Measurements from ENCODE around the gene FXR2.
A peak's percentile ranks its signal among the peaks of the same experiment; 100 is the strongest.

The FXR2 gene

DNA sequence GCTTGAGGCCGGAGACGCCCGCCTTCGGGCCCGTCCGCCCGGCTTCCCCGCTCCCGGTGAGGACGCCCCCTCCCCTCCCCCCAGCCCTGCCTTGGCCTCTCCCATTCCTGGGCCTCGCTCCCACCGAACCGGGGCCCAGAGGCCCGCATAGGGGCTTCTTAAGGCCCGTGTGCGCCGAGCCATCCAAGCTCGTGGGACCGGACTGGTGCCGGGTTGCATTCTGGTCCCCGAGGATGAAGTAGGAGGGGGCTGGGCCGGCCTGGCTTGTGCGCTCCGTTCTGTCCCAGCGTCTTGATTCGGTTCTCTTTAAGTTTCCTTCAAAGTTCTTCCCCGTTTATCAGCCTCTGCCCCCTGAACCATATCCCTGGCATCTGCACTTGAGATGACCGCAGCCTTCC lies 52.5 kb downstream of the FXR2 start:
- no peaks in the 10 kb centered on the region for H3F3A ChIP-seq (ENCODE audit: insufficient read depth)
- no peaks in the 10 kb centered on the region for H4K20me1 ChIP-seq (ENCODE audit: low read depth, low read length)
- peak overlapping the region; percentile 45 for H2AFZ ChIP-seq (ENCODE audit: low read depth, low read length, severe bottlenecking)
- H3K9me3 ChIP-seq (ENCODE audit: insufficient read depth, low read length) = no peaks in the 10 kb centered on the region
- H3K4me2 ChIP-seq (ENCODE audit: low read depth, low read length, poor library complexity, severe bottlenecking) = peak overlapping the region; percentile 80
- no peaks in the 10 kb centered on the region for H3K27me3 ChIP-seq (ENCODE audit: low read length)
- H3K4me3 ChIP-seq (ENCODE audit: insufficient read depth, low read length, poor library complexity, severe bottlenecking) = peak overlapping the region; percentile 95
- peak overlapping the region; percentile 85 for H3K27ac ChIP-seq (ENCODE audit: low read depth, low read length)
- peaks cover 33% of the 10 kb centered on the region for H3K79me2 ChIP-seq (ENCODE audit: insufficient read depth, low read length)
- peaks cover 8% of the 10 kb centered on the region; the same call in 1 of the 2 replicates for H3K36me3 ChIP-seq (ENCODE audit: low read length)
- TF ChIP-seq, protein P1, sequence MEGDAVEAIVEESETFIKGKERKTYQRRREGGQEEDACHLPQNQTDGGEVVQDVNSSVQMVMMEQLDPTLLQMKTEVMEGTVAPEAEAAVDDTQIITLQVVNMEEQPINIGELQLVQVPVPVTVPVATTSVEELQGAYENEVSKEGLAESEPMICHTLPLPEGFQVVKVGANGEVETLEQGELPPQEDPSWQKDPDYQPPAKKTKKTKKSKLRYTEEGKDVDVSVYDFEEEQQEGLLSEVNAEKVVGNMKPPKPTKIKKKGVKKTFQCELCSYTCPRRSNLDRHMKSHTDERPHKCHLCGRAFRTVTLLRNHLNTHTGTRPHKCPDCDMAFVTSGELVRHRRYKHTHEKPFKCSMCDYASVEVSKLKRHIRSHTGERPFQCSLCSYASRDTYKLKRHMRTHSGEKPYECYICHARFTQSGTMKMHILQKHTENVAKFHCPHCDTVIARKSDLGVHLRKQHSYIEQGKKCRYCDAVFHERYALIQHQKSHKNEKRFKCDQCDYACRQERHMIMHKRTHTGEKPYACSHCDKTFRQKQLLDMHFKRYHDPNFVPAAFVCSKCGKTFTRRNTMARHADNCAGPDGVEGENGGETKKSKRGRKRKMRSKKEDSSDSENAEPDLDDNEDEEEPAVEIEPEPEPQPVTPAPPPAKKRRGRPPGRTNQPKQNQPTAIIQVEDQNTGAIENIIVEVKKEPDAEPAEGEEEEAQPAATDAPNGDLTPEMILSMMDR (IDR thresholded peaks at IDR 0.05; ENCODE audit: insufficient read depth, low read length, poor library complexity, severe bottlenecking) = no peak
- TF ChIP-seq EZH2phosphoT487 (conservative IDR thresholded peaks at IDR 0.05; ENCODE audit: low read length) = no peak
- no peaks in the 10 kb centered on the region for H3K9me2 ChIP-seq (replicated peaks; ENCODE audit: insufficient read depth, low read length)
- peak overlapping the region; percentile 99 for H3K9ac ChIP-seq (ENCODE audit: low read length)

DNA sequence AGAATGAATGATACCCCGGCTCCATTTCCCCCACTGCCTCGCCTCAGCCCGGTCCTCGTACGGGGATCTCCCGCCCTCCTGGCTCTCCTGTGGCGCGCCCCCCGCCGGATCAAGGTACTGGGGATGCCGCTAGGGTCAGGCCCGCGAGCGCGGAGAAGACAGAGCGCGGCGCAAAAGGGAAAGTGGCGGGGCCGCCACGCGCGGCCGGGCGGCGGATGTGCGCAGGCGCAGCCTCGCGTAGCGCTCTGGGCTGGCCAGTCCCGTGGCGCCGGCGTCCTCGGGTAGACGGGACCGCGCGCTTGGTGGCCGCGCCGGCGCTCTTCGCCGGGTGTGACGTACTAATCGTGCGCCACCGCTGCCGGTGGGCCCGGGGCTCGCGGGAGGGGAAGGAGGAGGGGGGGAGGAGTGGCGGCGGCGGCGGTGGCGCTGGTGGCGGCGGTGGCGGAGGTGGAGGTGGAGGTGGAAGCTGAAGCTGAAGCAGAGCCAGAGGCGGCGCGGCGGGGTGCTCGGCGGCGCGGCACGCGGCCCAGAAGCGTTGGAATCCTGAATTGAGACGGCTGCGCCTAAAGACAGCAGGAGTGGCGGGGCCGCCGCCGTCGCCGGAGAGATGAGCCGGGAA lies 53.0 kb downstream of the FXR2 start, which contains the start of gene SENP3:
Gene SENP3 (plus strand): TSS at position 331 of the 619 bp plus-strand sequence. CDS start 1,158 bp downstream, outside the sequence.
- no peaks in the 10 kb centered on the region for H4K20me1 ChIP-seq (ENCODE audit: low read depth, low read length)
- H3K4me3 ChIP-seq (ENCODE audit: insufficient read depth, low read length, poor library complexity, severe bottlenecking) = peak within 1 kb of the TSS; percentile 95
- H3K27ac ChIP-seq (ENCODE audit: low read depth, low read length) = peak within 1 kb of the TSS; percentile 85
- peak within 1 kb of the TSS; percentile 97 for H2AFZ ChIP-seq (ENCODE audit: low read depth, low read length, severe bottlenecking)
- H3K79me2 ChIP-seq (ENCODE audit: insufficient read depth, low read length) = peaks cover 33% of the 10 kb centered on the region
- TF ChIP-seq, protein P1 (IDR thresholded peaks at IDR 0.05; ENCODE audit: insufficient read depth, low read length, poor library complexity, severe bottlenecking) = no peak
- TF ChIP-seq EZH2phosphoT487 (conservative IDR thresholded peaks at IDR 0.05; ENCODE audit: low read length) = no peak
- H3F3A ChIP-seq (ENCODE audit: insufficient read depth) = no peaks in the 10 kb centered on the region
- H3K27me3 ChIP-seq (ENCODE audit: low read length) = no peaks in the 10 kb centered on the region
- H3K9me3 ChIP-seq (ENCODE audit: insufficient read depth, low read length) = no peaks in the 10 kb centered on the region
- peak within 1 kb of the TSS; percentile 82 for H3K4me2 ChIP-seq (ENCODE audit: low read depth, low read length, poor library complexity, severe bottlenecking)
- peak within 1 kb of the TSS; percentile 99 for H3K9ac ChIP-seq (ENCODE audit: low read length)
- no peaks in the 10 kb centered on the region for H3K9me2 ChIP-seq (replicated peaks; ENCODE audit: insufficient read depth, low read length)
- H3K36me3 ChIP-seq (ENCODE audit: low read length) = peaks cover 8% of the 10 kb centered on the region; the same call in 1 of the 2 replicates

DNA sequence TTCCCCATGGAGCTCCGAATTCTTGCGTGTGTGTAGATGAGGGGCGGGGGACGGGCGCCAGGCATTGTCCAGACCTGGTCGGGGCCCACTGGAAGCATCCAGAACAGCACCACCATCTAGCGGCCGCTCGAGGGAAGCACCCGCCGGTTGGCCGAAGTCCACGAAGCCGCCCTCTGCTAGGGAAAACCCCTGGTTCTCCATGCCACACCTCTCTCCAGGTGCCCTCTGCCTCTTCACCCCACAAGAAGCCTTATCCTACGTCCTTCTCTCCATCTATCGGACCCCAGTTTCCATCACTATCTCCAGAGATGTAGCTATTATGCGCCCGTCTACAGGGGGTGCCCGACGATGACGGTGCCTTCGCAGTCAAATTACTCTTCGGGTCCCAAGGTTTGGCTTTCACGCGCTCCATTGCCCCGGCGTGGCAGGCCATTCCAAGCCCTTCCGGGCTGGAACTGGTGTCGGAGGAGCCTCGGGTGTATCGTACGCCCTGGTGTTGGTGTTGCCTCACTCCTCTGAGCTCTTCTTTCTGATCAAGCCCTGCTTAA lies 53.6 kb downstream of the FXR2 start:
- peaks cover 8% of the 10 kb centered on the region; the same call in 1 of the 2 replicates for H3K36me3 ChIP-seq (ENCODE audit: low read length)
- H3K27me3 ChIP-seq (ENCODE audit: low read length) = no peaks in the 10 kb centered on the region
- H4K20me1 ChIP-seq (ENCODE audit: low read depth, low read length) = no peaks in the 10 kb centered on the region
- H3K27ac ChIP-seq (ENCODE audit: low read depth, low read length) = peak overlapping the region; percentile 85
- no peaks in the 10 kb centered on the region for H3F3A ChIP-seq (ENCODE audit: insufficient read depth)
- peaks cover 33% of the 10 kb centered on the region for H3K79me2 ChIP-seq (ENCODE audit: insufficient read depth, low read length)
- TF ChIP-seq, protein P1 (IDR thresholded peaks at IDR 0.05; ENCODE audit: insufficient read depth, low read length, poor library complexity, severe bottlenecking) = peak; percentile 74
- TF ChIP-seq EZH2phosphoT487 (conservative IDR thresholded peaks at IDR 0.05; ENCODE audit: low read length) = no peak
- peak overlapping the region; percentile 97 for H2AFZ ChIP-seq (ENCODE audit: low read depth, low read length, severe bottlenecking)
- H3K9me2 ChIP-seq (replicated peaks; ENCODE audit: insufficient read depth, low read length) = no peaks in the 10 kb centered on the region
- H3K4me3 ChIP-seq (ENCODE audit: insufficient read depth, low read length, poor library complexity, severe bottlenecking) = peak overlapping the region; percentile 95
- peak overlapping the region; percentile 99 for H3K9ac ChIP-seq (ENCODE audit: low read length)
- H3K9me3 ChIP-seq (ENCODE audit: insufficient read depth, low read length) = no peaks in the 10 kb centered on the region
- peak overlapping the region; percentile 82 for H3K4me2 ChIP-seq (ENCODE audit: low read depth, low read length, poor library complexity, severe bottlenecking)
